ENCODE measurements around the gene BDKRB1.
"Not testable (repeated sequence)": the region's sequence is repeated elsewhere in the genome, so short reads cannot be mapped to it uniquely, and the experiment has no call there.

The BDKRB1 gene

GRCh38 chr14:96235426-96235825 is 20.6 kb upstream of the BDKRB1 start:
- DNase-seq: no peak

GRCh38 chr14:96237641-96238040 is 18.4 kb upstream of the BDKRB1 start:
- DNase-seq: no peak

- DNase-seq: no peak
These were observed 17.2 kb upstream of the BDKRB1 start for GRCh38 chr14:96238676-96239265.

GRCh38 chr14:96239711-96240141 is 16.3 kb upstream of the BDKRB1 start:
- no peak for DNase-seq

GRCh38 chr14:96240641-96241040 is 15.4 kb upstream of the BDKRB1 start:
- DNase-seq: no peak

GRCh38 chr14:96242126-96242525 is 13.9 kb upstream of the BDKRB1 start:
- no peak for DNase-seq

- DNase-seq: no peak
These were observed 12.2 kb upstream of the BDKRB1 start for GRCh38 chr14:96243785-96244184.

- DNase-seq: not testable (repeated sequence)
These were observed 10.9 kb upstream of the BDKRB1 start for GRCh38 chr14:96245074-96245473.

GRCh38 chr14:96245710-96246538 is 10.1 kb upstream of the BDKRB1 start:
- DNase-seq: no peak

- no peak for DNase-seq
These were observed 9.5 kb upstream of the BDKRB1 start for GRCh38 chr14:96246539-96246847.

- no peak for DNase-seq
These were observed 9.0 kb upstream of the BDKRB1 start for GRCh38 chr14:96247031-96247430.

- no peak for DNase-seq
These were observed 7.0 kb upstream of the BDKRB1 start for GRCh38 chr14:96249029-96249428.

GRCh38 chr14:96250485-96250884 is 5.5 kb upstream of the BDKRB1 start:
- no peak for DNase-seq

- no peak for DNase-seq
These were observed 4.3 kb upstream of the BDKRB1 start for GRCh38 chr14:96251656-96252155.

- no peak for DNase-seq
These were observed 3.5 kb upstream of the BDKRB1 start for GRCh38 chr14:96252323-96252998.

GRCh38 chr14:96252999-96253539 is 2.9 kb upstream of the BDKRB1 start:
- DNase-seq: peak; percentile 62

GRCh38 chr14:96254687-96255086 is 1.3 kb upstream of the BDKRB1 start:
- no peak for DNase-seq

GRCh38 chr14:96256407-96256806 is 397 bp downstream of the BDKRB1 start:
- DNase-seq: no peak

GRCh38 chr14:96257056-96257455 is 1.0 kb downstream of the BDKRB1 start:
- DNase-seq: no peak

- DNase-seq: no peak
These were observed 1.9 kb downstream of the BDKRB1 start for GRCh38 chr14:96257900-96258299.

- DNase-seq: no peak
These were observed 4.4 kb downstream of the BDKRB1 start for GRCh38 chr14:96260341-96260821.

GRCh38 chr14:96261053-96261452 is 5.0 kb downstream of the BDKRB1 start:
- no peak for DNase-seq
